OCI-LY3 (cell line): ENCODE results near the gene HAUS7.

Source experiments
- H2AFZ ChIP-seq: fragments of 200-600, 300-600 bp; shearing (Covaris generic); 2 replicates; pipeline ENCODE4 v1.6.0; 2014; ENCODE audit warnings: antibody characterized with exemption, low read depth, low read length
- H3K27ac ChIP-seq: fragments of 200-600, 300-600 bp; sonication (generic); 2 replicates; pipeline ENCODE4 v1.5.1; 2014; ENCODE audit warnings: mild to moderate bottlenecking, low read length, moderate library complexity, mixed read lengths
- H3K27me3 ChIP-seq: fragments of 200-600, 300-600 bp; sonication (generic); 2 replicates; pipeline ENCODE4 v1.6.1; 2014; ENCODE audit warnings: low read depth, low read length, mixed read lengths
- H3K36me3 ChIP-seq: fragments of 200-600, 300-600 bp; sonication (generic); replicated peaks from 2 replicates; pipeline ENCODE3; 2014; ENCODE audit warnings: low read depth, low read length, mixed read lengths
- H3K4me1 ChIP-seq: fragments of 300-600, 200-600 bp; sonication (generic); 2 replicates; pipeline ENCODE4 v1.6.1; 2014; ENCODE audit warnings: low read length, mixed read lengths
- H3K4me2 ChIP-seq: fragments of 200-600, 300-600 bp; sonication (generic); 2 replicates; pipeline ENCODE4 v1.6.1; 2014; ENCODE audit warnings: low read length, mixed read lengths
- H3K4me3 ChIP-seq: fragments of 300-600, 200-600 bp; sonication (generic); 2 replicates; pipeline ENCODE4 v1.5.1; 2014; ENCODE audit warnings: antibody characterized with exemption, mild to moderate bottlenecking, low read length, moderate library complexity
- H3K79me2 ChIP-seq: fragments of 300-600, 200-600 bp; shearing (Covaris generic); 2 replicates; pipeline ENCODE4 v1.6.1; 2014; ENCODE audit warnings: mild to moderate bottlenecking, low read length, mixed read lengths
- H3K9ac ChIP-seq: fragments of 300-600, 200-600 bp; shearing (Covaris generic); 2 replicates; pipeline ENCODE4 v1.6.0; 2014; ENCODE audit warnings: mild to moderate bottlenecking, low read length, moderate library complexity
- H3K9me3 ChIP-seq: fragments of 200-600, 300-600 bp; shearing (Covaris generic); 2 replicates; pipeline ENCODE4 v1.6.1; 2014; ENCODE audit warnings: low read length, mixed read lengths; ENCODE audit not compliant: insufficient read depth
- H4K20me1 ChIP-seq: fragments of 200-600, 300-600 bp; sonication (generic); 2 replicates; pipeline ENCODE4 v1.6.1; 2016; ENCODE audit warnings: low read length, mixed read lengths; ENCODE audit not compliant: insufficient read depth
- EZH2phosphoT487 ChIP-seq: fragments of 200-600 bp; shearing (Covaris generic); IDR thresholded peaks from 2 replicates; pipeline ENCODE4 v1.6.1; 2018; ENCODE audit warnings: antibody characterized with exemption, mixed run types, low read depth
- TF ChIP-seq, protein P1 (sequence below): fragments of 200-600, 300-600 bp; sonication (generic); IDR thresholded peaks from 2 replicates; pipeline ENCODE4 v1.5.1; 2014; ENCODE audit warnings: antibody characterized with exemption, low read length, low read depth

The HAUS7 gene

DNA sequence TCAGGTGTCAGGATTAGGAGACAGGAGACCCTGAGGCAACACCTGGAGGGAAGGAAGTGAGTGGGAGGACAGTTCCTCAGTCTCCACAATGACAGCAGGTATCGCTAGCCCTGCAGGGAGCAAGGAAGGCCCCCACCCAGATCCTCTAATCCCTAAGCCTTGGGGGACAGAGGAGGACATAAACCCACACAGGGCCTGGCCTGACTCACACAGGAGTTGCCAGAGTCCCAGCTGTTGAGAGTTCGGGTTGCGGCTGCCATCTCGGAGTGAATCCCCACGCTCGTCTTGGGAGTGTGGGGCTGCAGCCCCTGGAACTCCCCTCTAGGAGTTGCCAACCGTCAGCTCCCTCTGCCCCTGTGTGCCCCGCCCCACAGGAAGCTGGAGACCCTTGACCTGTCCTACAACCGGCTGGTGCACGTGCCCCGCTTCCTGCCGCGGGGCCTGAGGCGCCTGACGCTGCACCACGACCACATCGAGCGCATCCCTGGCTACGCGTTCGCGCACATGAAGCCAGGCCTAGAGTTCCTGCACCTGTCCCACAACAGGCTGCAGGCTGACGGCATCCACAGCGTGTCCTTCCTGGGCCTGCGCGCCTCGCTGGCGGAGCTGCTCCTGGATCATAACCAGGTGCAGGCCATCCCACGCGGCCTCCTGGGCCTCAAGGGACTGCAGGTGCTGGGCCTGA is 15.2 kb upstream of the HAUS7 start:
- no peaks in the 10 kb centered on the region for H3K36me3 ChIP-seq
- no peak overlapping the region for H2AFZ ChIP-seq
- no peaks in the 10 kb centered on the region for H3K79me2 ChIP-seq
- TF ChIP-seq, protein P1, sequence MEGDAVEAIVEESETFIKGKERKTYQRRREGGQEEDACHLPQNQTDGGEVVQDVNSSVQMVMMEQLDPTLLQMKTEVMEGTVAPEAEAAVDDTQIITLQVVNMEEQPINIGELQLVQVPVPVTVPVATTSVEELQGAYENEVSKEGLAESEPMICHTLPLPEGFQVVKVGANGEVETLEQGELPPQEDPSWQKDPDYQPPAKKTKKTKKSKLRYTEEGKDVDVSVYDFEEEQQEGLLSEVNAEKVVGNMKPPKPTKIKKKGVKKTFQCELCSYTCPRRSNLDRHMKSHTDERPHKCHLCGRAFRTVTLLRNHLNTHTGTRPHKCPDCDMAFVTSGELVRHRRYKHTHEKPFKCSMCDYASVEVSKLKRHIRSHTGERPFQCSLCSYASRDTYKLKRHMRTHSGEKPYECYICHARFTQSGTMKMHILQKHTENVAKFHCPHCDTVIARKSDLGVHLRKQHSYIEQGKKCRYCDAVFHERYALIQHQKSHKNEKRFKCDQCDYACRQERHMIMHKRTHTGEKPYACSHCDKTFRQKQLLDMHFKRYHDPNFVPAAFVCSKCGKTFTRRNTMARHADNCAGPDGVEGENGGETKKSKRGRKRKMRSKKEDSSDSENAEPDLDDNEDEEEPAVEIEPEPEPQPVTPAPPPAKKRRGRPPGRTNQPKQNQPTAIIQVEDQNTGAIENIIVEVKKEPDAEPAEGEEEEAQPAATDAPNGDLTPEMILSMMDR: no peak
- TF ChIP-seq EZH2phosphoT487: no peak
- no peaks in the 10 kb centered on the region for H3K9me3 ChIP-seq
- H3K4me2 ChIP-seq: no peak overlapping the region
- no peak overlapping the region for H3K4me3 ChIP-seq
- no peaks in the 10 kb centered on the region for H3K4me1 ChIP-seq
- H3K27me3 ChIP-seq: no peaks in the 10 kb centered on the region
- H3K9ac ChIP-seq: no peak overlapping the region
- H4K20me1 ChIP-seq: no peaks in the 10 kb centered on the region
- H3K27ac ChIP-seq: no peak overlapping the region

DNA sequence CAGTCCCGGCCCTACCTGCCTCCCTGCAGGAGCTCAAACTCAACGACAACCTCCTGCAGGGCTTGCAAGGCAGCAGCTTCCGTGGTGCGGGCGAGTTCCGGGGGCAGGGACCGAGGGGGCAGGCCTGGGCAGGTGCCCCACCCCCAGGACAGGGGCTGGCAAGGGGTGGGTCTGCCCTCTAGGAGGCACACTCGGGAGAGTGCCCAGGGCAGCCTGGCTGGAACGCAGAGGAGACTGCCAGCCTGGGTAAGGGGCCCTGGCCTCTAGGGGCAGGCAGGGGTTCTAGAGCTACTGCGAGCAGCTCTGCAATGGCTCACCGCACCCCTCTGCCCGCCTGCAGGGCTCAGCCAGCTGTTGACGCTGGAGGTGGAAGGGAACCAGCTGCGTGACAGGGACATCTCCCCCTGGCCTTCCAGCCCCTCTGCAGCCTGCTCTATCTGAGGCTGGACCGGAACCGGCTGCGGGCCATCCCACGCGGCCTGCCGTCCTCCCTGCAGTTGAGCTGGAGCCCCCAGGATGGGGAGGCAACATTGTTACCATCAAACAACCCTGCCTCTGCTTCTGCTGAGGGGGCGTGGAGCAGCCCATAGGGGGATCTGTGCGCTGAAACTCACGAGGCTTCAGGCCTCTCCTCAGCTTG is 12.1 kb upstream of the HAUS7 start:
- TF ChIP-seq EZH2phosphoT487: no peak
- TF ChIP-seq, protein P1: no peak
- no peak overlapping the region for H3K4me2 ChIP-seq
- no peaks in the 10 kb centered on the region for H3K27me3 ChIP-seq

GRCh38 chrX:153481043-153481442 is 10.7 kb upstream of the HAUS7 start:
- Histone ChIP-seq H3K4me2 (no peak overlapping the region), H3K9me3 (no peaks in the 10 kb centered on the region), H3K4me1 (no peaks in the 10 kb centered on the region), H3K36me3 (no peaks in the 10 kb centered on the region), H2AFZ (no peak overlapping the region), H3K4me3 (no peak overlapping the region), H4K20me1 (no peaks in the 10 kb centered on the region), H3K27ac (no peak overlapping the region), H3K27me3 (no peaks in the 10 kb centered on the region), H3K9ac (no peak overlapping the region), H3K79me2 (no peaks in the 10 kb centered on the region)
- TF ChIP-seq, protein P1: no peak
- TF ChIP-seq EZH2phosphoT487: no peak

More for the DNA sequence above, 12.1 kb upstream of the HAUS7 start:
- H3K27ac ChIP-seq: no peak overlapping the region
- H3K9ac ChIP-seq: no peak overlapping the region
- H3K4me3 ChIP-seq: no peak overlapping the region
- H2AFZ ChIP-seq: no peak overlapping the region
- no peaks in the 10 kb centered on the region for H3K9me3 ChIP-seq
- H3K36me3 ChIP-seq: no peaks in the 10 kb centered on the region
- no peaks in the 10 kb centered on the region for H3K79me2 ChIP-seq
- no peaks in the 10 kb centered on the region for H3K4me1 ChIP-seq
- no peaks in the 10 kb centered on the region for H4K20me1 ChIP-seq

DNA sequence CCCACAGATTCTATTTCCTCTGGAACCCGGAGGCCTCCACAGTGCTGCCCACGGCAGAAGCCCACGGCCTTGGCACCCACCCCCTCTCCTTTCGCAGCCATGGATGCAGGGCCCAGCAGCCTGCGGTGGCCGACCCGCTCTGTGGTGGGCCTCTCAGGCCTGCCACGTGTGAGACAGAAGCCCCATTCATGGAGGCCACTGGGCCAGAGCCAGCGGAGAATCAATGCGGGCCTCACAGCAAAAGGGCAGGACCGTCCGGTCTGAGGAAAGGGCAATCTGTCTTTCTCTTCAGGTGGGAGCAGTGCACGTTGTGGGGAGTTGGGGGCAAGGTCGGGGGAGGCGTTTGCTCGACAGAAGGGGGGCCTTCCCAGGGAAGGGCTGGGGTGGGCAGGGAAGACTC is 8.4 kb upstream of the HAUS7 start:
- H2AFZ ChIP-seq: no peak overlapping the region
- no peaks in the 10 kb centered on the region for H3K9me3 ChIP-seq
- H3K4me3 ChIP-seq: no peak overlapping the region
- H3K36me3 ChIP-seq: no peaks in the 10 kb centered on the region
- H3K27ac ChIP-seq: no peak overlapping the region
- H3K79me2 ChIP-seq: no peaks in the 10 kb centered on the region
- H3K27me3 ChIP-seq: no peaks in the 10 kb centered on the region
- no peaks in the 10 kb centered on the region for H3K4me1 ChIP-seq
- no peak overlapping the region for H3K4me2 ChIP-seq
- TF ChIP-seq EZH2phosphoT487: no peak
- TF ChIP-seq, protein P1: no peak
- H3K9ac ChIP-seq: no peak overlapping the region
- H4K20me1 ChIP-seq: no peaks in the 10 kb centered on the region
